ENCODE data around the gene ATP6V1C2. TPM values are rescaled to one million over a fixed set of nuclear protein-coding genes. Genes with fewer than 3 reads are reported as not detected.
A peak's percentile ranks its signal among the peaks of the same experiment; 100 is the strongest.

Gene ATP6V1C2
- total RNA-seq, 1 experiment from 2014 or later = 2.0 TPM

GRCh38 chr2:10811517-10811916 lies 90.1 kb downstream of the ATP6V1C2 start:
- Histone ChIP-seq H3K36me3 (ENCODE audit: control insufficient read depth in 1 of 2, insufficient read depth in 2 of 2, low read length in 2 of 2) (peaks cover 7 to 26% of the 10 kb centered on the region in 2 experiments), H3K79me2 (ENCODE audit: insufficient read depth, low read length) (peaks cover 59% of the 10 kb centered on the region), H2AFZ (ENCODE audit: low read depth, low read length, poor library complexity, severe bottlenecking) (no peak overlapping the region), H3K4me2 (ENCODE audit: low read length) (peak overlapping the region; percentile 97), H4K20me1 (ENCODE audit: insufficient read depth) (0 out of 2 replicates have a peak, but pooled peaks cover 5% of the 10 kb centered on the region), H3K9ac (ENCODE audit: low read length) (peak overlapping the region; percentile 92), H3K9me3 (ENCODE audit: control insufficient read depth in 1 of 2, insufficient read depth in 1 of 2, low read depth in 1 of 2, low read length in 2 of 2) (no peaks in the 10 kb centered on the region), H3K4me1 (ENCODE audit: control insufficient read depth in 1 of 2, insufficient read depth in 2 of 2, low read length in 2 of 2) (peaks cover 5 to 22% of the 10 kb centered on the region in 2 experiments; a peak in 3 of 4 replicates), H3K9me2 (ENCODE audit: insufficient read depth) (no peaks in the 10 kb centered on the region), H3K4me3 (replicated peaks in 1 of 2; ENCODE audit: low read depth in 1 of 2, low read length in 2 of 2) (peak overlapping the region; percentile 65 to 87), H3K27ac (ENCODE audit: low read depth, low read length) (peak overlapping the region; percentile 89), H3K27me3 (ENCODE audit: insufficient read depth, low read length) (no peaks in the 10 kb centered on the region)
- DNase-seq (ENCODE audit: low read depth, low spot score) (no peak), ATAC-seq (no peak)
- intact Hi-C loops (cut with micrococcal nuclease) = no loop called here
- no TSS peak for BruUV-seq (replicated peaks)
- ChIA-PET RAD21 (ENCODE audit: low non-redundant PET in 1 of 2, low total read pairs in 2 of 2, uncharacterized antibody in 2 of 2, unreplicated experiment in 2 of 2) (no interaction called here), POLR2A (no interaction called here), CTCF (no interaction called here)
- TF ChIP-seq SRF (IDR thresholded peaks at IDR 0.05; ENCODE audit: low read depth) (no peak), TCF7L2 (IDR thresholded peaks at IDR 0.05; ENCODE audit: borderline replicate concordance, extremely low read depth, insufficient read depth, insufficient read length) (no peak), ZBTB33 (IDR thresholded peaks at IDR 0.05; ENCODE audit: extremely low read depth, insufficient replicate concordance, low read length) (no peak), MAX (IDR thresholded peaks at IDR 0.05) (no peak), FOSL1 (IDR thresholded peaks at IDR 0.05; ENCODE audit: low read depth) (no peak), EZH2 (IDR thresholded peaks at IDR 0.05) (no peak), ZNF274 (IDR thresholded peaks at IDR 0.05; ENCODE audit: low read depth, low read length) (no peak), POLR2A (IDR thresholded peaks at IDR 0.05; ENCODE audit: borderline replicate concordance, extremely low read depth, insufficient read depth, insufficient read length) (no peak), ELF1 (IDR thresholded peaks at IDR 0.05; ENCODE audit: borderline replicate concordance, low read depth) (no peak), RAD21 (IDR thresholded peaks at IDR 0.05; ENCODE audit: low read depth) (no peak), JUND (IDR thresholded peaks at IDR 0.05) (no peak)

All from HCT116 (cell line).